HK-2 (cell line): ENCODE measurements around the gene FITM1.
"Not testable (repeated sequence)": the region's sequence is repeated elsewhere in the genome, so short reads cannot be mapped to it uniquely, and the experiment has no call there.

Experiments used
- DNase-seq: peaks from one replicate; pipeline ENCODE4 v3.0.0-alpha.2; 2018; ENCODE audit not compliant: unreplicated experiment

FITM1 gene

DNA sequence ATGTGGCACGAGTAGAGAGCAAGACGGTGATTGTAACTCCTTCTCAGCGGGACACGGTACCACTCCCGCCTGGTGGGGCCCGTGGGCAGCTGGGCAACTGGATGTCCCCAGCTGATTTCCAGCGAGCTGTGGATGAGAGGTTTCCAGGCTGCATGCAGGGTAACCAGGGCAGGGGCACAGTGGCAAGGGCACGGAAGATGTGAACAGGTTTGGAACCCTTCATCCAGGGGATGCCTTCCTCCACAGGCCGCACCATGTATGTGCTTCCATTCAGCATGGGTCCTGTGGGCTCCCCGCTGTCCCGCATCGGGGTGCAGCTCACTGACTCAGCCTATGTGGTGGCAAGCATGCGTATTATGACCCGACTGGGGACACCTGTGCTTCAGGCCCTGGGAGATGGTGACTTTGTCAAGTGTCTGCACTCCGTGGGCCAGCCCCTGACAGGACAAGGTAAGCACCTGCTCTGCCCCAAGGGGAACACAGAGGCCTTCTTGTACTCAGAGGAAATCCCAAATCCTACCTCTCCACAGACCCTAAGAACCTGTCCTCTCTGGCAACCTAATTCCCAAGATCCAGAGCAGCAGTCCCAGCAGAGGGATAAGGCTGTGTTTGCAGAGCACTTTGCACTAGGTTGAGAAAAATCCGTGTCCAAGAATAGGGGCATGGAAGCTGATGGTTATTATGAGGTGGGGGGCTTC lies 32.1 kb upstream of the FITM1 start:
- no peak for DNase-seq

DNA sequence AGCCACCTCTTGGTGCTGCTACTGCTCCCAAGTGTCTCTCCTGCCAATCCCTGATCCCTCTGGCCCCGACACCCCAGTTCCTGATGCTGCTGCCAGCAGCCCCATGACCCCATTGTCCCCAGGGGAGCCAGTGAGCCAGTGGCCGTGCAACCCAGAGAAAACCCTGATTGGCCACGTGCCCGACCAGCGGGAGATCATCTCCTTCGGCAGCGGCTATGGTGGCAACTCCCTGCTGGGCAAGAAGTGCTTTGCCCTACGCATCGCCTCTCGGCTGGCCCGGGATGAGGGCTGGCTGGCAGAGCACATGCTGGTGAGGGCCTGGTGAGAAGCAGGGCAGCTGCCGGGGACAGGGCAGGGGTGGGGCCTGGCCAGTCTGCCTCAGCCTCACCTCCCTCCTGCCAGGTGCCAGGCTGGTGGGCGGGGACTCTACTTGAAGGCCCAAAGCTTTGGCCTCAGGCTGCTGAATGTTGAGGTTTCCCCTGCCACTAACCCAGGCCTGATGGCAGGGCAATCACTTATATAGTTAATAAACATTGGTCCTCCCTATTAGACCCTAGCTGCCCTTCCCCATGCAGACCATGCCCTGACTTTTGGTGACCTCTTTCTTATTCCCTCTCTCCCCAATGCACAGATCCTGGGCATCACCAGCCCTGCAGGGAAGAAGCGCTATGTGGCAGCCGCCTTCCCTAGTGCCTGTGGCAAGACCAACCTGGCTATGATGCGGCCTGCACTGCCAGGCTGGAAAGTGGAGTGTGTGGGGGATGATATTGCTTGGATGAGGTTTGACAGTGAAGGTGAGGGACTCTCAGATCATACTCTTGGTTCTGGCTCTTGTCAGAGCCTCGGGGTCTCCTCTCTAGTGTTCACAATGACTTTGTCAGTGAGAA lies 31.3 kb upstream of the FITM1 start:
- DNase-seq, result no peak

DNA sequence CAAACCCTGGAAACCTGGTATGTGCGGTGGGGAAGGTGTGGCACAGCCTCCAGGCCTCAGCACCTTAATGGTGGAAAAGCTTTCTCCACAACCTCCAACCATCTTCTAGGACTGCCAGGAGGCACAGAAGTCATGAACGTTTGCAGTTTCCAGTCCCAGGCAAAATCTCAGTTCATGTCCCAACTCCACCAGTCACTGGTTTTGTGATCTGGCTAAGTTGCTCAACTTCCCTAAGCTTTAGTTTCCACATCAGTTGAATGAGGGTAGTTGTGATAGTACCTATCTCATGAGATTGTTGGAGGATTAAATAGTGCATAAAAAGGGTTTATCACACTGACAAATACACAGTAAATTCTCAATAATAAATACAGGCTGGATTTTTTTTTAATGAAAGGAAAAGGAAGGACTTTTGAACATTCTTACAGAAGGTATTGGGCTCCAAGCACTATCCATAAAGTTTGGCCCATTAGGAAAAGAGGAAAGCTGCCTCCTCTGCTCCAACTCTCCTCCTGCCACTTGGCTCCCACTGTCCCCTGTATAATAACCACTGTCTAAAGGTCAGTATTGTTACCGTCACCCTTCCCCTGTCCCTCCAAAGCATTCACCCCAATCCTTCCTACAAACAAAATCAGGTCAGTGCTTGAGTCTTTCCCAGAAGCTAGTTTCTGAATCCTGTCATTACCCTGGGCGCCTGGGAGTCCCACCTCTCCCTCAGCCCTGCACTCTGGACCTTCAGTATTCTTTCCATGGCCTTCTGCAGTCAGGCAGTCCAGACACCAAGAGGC lies 30.1 kb upstream of the FITM1 start:
- no peak for DNase-seq

DNA sequence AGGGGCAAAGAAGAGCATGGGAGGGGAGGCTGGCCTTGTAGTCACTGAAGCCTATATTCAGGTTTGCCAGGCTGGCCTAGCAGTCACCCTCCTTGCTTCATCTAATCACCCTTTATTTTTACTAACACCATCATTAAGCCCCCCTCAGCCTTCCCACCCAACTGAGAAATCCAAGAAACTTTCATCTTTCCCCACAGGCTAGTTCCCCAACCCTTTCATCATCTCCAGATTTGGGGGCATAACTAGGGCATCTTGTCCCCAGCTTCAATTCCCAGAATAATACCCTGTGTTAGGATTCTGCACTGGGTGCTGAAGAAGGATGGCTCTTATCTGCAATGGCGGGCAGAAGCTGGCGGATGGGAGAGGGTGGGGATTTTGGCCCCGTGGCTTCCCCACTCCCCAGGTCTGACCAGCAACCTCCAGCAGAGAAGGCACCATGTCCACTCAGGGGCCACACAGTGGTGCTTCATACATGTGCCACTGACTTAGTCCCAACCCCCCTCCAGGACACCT lies 29.4 kb upstream of the FITM1 start:
- no peak for DNase-seq

DNA sequence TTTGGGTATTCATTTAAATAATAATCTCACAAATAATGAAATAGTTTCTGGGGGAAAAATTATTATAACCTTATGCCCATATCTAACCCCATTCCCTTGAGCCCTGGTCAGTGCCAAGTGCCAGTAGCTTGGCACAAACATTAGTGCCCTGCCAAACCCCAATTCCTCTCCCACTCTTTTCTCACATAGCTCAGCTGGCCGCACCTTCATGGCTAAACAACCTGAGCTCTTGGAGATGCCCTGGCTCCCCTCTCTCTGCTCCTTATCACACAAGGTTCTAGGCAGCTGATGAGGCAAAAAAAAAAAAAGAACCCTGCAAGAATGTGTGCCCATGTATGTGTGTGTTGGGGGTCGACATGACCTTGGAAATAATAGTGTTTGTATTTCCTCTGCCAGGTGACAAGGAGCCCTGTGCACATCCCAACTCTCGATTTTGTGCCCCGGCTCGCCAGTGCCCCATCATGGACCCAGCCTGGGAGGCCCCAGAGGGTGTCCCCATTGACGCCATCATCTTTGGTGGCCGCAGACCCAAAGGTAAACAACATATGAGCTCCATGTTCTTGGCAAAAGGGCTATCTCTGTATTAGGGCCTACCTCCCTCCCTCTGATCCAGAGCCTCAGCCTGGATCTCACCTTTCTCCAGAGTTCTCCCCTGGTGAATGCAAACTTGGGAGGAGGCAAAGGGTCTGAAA lies 28.0 kb upstream of the FITM1 start:
- no peak for DNase-seq

DNA sequence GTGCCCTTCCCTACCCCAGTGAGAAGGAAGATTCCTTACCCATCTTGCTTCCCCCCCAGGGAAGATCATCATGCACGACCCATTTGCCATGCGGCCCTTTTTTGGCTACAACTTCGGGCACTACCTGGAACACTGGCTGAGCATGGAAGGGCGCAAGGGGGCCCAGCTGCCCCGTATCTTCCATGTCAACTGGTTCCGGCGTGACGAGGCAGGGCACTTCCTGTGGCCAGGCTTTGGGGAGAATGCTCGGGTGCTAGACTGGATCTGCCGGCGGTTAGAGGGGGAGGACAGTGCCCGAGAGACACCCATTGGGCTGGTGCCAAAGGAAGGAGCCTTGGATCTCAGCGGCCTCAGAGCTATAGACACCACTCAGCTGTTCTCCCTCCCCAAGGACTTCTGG lies 27.0 kb upstream of the FITM1 start:
- no peak for DNase-seq

DNA sequence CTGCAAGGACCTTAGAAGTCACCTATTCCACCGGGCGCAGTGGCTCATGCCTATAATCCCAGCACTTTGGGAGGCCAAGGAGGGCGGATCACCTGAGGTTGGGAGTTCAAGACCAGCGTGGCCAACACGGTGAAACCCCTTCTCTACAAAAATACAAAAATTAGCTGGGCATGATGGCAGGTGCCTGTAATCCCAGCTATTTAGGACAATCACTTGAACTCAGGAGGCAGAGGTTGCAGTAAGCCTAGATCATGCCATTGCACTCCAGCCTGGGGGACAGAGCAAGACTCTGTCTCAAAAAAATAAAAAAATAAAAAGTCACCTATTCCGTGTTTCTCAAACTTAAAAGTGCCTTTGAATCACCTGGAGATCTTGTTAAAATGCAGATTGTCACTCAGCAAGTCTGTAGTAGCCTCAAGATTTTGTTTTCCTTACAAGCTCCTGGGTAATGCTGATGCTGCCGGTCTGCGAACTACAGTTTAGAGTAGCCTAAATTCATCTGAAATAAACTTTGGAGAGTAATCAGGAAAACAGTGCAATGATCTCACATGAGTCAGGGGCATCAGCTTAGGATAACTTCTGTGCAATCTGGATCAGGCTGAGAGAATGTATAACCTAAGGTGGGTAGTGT lies 24.7 kb upstream of the FITM1 start:
- not testable (repeated sequence) for DNase-seq

DNA sequence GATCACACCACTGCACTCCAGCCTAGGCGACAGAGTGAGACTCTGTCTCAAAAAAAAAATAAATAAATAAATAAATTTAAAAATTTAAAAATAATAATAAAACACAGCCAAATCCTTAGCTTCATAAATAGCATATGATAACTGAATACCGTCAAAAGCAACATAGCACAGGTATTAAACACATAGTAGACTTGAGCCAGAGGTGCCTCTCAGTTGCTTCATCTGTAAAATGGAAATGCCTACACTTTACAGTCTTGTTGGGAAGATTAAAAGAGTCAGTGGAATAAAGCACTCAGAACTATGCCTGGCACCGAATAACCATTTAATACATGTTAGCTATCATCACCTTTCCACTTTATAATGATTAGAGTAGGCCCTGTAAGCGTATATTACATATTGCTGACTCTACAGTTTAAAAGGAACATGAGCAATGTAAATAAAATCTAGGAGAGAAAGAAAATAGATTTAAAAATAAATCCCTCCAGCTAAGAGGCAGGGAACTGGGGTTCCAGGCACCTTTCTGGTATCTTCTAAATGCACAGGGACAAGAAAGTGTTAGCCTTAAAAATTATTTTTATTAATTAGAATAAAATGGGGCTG lies 23.7 kb upstream of the FITM1 start:
- no peak for DNase-seq

DNA sequence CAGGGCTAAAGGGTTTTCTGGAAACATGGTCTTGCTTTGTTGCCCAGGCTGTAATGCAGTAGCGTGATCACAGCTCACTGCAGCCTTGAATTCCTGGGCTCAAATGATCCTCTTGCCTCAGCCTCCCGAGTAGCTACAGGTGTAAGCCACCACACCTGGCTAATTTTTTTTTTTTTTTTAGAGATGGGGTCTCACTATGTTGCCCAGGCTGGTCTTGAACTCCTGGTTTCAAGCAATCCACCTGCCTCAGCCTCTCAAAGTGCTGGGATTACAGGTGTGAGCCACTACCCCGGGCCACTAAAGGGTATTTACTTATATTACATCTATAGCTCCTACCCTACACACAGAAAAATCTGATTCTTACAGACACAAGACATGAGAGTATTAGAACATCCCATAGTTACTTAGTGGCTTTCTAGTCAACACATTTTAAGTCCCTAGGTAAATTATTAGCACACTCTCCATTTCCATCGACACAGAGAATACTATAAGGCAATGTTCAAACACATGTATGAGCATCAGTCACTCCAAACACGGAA lies 22.1 kb upstream of the FITM1 start:
- no peak for DNase-seq

DNA sequence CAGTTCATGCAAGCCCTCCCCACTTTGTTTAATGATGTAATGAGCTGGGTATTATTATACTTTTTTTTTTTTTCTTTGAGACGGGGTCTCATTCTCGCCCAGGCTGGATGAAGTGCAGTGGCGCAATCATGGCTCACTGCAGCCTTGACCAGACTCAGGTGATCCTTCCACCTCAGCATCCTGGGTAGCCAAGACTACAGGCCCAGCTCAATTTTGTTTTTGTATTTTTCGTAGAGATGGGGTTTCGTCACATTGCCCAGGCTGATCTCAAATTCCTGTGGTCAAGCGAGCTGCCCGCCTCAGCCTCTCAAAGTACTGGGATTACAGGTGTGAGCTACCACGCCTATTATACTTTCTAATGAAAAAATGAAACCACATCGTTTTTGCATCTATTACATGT lies 20.4 kb upstream of the FITM1 start:
- DNase-seq, result no peak

DNA sequence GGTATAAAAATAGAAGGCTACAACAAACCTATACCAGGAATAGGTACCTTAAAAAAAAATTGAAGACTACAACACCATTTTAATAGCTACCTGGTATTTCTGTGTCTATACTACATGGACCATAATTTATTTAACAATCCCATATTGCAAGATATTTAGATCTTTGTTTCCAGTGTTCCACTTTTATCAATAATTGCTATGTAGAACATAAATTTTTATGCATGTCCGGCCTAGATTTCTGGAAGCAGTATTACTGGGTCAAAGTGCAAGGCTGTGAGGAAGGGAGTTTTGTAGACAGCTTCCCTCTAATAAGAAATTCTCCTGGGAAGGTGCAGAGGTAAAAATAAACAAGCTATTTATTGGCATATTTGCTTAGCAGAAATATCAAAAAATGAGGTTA lies 19.9 kb upstream of the FITM1 start:
- DNase-seq, result no peak

DNA sequence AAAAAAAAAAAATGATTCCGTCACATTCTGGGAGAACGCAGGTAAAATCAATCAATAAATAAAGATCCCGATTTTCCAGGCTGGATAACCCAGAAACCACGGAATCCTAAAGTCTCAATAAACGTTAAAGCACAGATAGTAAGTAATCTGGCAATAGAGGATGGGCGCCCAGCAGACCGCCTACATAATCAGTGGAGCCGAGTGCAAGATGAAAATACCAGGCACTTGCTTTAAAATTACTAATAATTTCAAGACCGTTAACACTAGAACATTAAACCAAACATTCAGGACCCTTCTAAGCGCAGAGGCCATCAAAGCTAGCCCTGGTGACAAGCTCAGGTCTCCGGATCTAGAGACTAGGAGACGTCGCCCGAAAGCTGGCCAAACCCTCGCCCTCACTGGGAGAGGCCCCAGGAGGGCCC lies 17.1 kb upstream of the FITM1 start:
- DNase-seq, result no peak

DNA sequence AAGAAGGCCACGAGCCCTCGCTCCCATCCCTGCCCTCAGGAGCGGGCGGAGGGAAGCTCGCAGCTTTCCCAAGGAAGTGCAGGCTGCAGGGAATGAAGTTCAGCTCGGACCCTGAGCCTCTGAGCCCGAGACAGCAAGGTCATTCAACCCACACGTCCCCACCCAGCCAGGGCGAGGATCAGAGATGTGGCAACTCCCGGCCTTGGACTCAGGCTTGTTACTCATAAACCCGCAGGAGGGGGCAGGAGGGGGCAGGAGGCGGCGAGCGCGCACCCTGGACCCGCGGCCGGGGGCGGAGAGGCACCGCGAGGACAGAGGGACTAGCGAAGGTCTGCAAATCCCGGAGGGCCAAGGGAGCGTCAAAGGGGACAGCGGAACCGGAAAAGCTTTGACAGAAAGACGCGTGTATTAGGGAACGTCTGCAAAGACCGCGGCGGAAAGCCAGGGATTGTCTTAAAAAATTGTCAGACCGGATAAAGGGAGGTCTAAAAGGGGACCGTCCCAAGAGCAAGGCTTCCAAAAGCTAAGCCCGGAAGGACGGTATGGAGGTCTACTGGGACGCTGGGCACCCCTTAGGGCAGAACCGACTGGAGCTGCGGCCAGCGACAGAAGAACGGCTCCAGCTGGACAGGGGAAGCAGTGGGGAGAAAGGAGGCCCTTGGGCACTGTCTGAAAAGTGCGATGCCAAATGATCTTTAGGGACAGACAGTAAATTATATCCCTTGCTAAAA lies 16.5 kb upstream of the FITM1 start:
- peak; percentile 89 for DNase-seq

DNA sequence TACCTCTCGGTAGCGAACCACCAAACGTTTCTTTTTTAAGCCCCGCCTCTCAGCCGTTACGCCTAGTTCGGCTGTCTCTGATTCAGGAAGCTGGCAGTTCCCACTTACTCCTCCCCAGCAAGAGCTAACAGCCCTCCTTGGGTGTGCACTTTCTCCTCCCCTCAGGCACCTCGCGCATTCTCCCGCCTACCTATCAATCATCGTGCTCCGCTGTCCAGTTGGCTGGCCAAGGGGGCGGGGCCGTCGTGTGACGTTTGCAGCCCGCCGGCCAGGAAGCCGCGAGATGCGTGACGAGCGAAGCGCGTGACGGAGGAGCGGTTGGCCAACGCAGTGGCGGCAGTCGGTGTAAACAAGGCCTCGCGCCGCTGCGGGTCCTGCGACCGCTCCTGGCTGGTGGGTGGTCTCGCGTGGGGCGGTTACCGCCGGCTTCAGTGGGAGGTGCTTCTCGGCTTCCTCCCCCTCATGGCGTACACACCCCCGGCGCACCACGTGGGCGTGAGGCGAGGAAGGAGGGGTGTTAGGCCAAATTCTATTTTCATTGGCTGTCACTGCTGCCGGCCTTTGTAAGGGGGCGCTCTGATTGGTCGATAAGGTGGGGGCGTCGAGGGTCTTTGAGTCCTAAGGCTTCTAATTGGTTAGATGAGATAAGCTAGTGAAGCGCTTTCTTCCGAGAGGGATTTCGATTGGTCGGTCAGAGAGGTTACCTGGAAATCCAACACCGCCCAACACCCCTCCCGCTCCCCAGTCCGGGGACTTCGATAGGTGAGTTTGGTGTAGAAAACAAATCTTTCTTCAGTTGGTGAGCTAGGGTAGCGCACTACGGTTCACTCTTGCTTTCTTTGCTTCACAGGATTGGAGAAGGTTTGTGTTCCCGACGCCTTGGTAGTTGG lies 15.7 kb upstream of the FITM1 start, which contains the start of the genes DCAF11 and NRL:
DCAF11 (plus strand) TSS at position 246 of the 890 bp plus-strand sequence. CDS start 818 bp downstream, outside the sequence.
NRL (minus strand) TSS at position 418 of the 890 bp plus-strand sequence. CDS start 32,101 bp downstream, outside the sequence.
- DNase-seq, result peak; percentile 99

DNA sequence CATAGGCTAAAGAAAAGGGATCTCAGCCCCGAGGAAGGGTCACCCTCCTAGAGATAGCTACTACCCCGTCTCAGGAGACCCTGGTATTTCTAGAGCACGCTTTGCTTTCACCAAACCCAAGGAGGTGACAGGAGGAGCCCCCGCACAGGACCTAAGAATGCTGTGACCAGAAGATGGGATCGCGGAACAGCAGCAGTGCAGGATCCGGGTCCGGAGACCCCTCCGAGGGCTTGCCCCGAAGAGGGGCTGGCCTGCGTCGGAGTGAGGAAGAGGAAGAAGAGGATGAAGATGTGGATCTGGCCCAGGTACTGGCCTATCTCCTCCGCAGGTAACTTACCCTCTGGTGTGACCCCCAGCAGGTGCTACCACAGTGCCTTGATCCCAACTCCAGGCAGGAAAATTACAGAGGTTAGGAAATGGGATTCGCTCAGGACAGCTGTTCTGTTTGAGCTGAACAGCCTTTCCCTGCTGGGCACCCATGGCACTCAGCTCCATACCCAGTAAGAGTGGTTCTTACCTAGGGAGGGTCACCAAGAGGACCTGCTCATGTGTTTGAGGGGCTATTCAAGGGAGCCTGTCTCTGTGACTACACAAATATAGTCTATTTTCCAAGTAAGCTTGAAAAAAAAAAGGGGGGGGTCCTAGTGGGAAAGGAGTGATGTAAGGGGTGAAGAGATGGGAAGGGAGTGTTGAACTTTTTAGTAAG lies 14.9 kb upstream of the FITM1 start:
- no peak for DNase-seq

DNA sequence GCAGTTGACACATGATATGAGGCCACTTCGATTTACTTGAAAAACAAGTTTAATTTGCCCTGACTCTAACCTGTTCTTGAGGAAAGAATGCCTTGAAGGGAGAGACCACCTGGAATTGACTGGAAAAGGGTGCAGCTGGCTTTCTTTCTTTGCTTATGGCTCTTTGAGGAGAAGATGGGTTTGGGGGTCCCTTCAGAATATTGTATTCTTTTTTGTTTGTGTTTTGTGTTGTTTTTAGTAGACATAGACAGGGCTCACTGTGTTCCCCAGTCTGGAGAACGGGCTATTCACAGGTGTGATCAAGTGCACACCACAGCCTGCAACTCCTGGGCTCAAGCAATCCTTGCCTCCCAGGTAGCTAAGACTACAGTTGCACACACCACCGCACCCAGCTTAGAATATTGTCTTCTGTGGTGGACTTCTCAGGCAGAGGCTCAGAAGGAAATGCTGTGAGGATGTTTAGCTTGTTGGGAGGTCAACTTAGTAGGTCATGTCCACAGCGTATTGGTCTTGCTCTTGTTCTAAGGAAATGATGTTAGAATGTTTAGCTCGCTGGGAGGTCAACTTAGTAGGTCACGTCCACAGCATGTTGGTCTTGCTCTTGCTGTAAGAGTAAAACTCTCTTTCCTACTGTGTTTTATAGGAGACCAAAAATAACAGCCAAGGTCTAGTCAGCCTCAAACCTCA lies 14.2 kb upstream of the FITM1 start:
- no peak for DNase-seq

DNA sequence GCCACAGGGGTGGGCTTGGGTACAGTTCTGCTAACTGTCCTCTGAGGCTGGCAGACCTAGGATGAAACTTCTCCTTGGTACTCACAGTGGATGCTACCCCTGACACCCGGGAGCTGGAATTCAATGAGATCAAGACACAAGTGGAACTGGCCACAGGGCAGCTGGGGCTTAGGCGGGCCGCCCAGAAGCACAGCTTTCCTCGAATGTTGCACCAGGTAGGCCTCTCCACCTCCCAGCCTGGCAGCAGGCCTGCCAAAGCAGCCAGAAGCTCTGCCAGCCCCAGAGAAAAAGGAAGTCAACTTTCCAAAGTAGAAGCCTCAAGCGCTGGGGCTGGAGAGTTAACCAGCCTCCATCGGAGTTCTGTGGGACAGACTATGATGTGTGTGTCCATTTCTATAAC lies 13.3 kb upstream of the FITM1 start:
- no peak for DNase-seq
